ENCODE measurements around the gene MED13.
"Not testable (repeated sequence)": the region's sequence is repeated elsewhere in the genome, so short reads cannot be mapped to it uniquely, and the experiment has no call there.

DNA sequence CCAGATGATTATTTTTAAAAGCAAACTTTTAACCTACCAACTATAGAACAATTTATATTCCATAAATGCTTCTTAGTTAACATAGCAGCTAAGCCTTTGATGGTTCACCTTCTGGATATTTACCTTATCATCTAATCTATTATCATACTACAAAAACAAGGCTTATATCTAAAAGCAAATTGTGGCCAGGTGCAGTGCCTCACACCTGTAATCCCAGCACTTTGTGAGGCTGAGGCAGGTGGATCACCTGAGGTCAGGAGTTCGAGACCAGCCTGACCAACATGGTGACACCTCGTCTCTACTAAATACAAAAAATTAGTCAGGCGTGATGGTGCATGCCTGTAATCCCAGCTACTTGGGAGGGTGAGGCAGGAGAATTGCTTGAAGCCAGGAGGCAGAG is 61.9 kb downstream of the MED13 start:
- TF ChIP-seq CTCF (IDR thresholded peaks at IDR 0.05; ENCODE audit: insufficient read depth, low read length, poor library complexity, severe bottlenecking); EZH2phosphoT487 (conservative IDR thresholded peaks at IDR 0.05; ENCODE audit: low read length): not testable (repeated sequence)
